ENCODE measurements around the gene ZNF512B.

DNA sequence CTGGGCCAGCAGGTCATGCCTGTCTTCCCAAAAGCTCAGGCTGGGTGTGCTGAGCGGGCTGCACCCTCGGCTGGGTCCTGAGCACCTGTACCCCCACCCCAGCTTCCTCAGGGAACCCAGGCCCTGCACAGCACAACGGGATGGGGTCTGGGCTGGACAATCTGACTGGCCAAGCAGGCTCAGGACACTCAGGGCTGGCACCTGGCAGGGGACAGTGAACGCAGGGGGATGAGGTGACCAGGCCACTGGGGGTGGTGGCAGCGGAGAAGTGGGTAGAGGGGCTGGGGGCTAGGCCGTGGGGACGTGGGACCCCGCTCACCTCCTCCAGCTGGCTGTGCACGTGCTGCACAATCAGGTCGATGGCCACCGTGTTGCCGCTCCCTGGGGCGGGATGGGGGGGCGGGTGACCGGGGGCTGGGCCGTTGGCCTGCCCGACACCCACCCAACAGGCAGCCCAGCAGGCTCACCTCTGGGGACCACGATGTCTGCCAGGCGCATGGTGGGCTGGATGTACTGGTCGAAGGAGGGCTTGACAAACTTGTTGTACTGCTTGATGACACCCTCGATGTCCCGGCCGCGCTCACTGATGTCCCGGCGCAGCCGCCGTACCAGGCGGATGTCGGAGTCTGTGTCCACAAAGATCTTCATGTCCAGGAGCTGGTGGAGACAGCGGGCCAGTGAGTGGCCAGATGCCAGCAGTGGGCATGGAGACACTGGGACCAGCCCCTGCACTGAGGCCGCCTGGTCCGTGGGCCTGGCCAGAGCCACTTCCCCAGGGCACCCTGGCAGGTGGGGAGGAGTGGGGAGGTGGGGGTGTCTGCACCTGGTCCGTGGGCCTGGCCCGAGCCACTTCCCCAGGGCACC, 25.4 kb downstream of the ZNF512B start:
- no peak for TF ChIP-seq POLR2AphosphoS5 (IDR thresholded peaks at IDR 0.05; ENCODE audit: low read depth, low read length)
- TF ChIP-seq POLR2A (IDR thresholded peaks at IDR 0.05; ENCODE audit: low read depth, low read length): no peak
- no peak for TF ChIP-seq TAF1 (IDR thresholded peaks at IDR 0.05; ENCODE audit: low read depth, low read length)
